Small intestine (tissue), 7 donors: ENCODE results near the gene FLT3LG. TPM values are rescaled to one million over a fixed set of nuclear protein-coding genes. Genes with fewer than 3 reads are reported as not detected.
"Not testable (repeated sequence)": the region's sequence is repeated elsewhere in the genome, so short reads cannot be mapped to it uniquely, and the experiment has no call there.

Source experiments
- DNase-seq, 2 donors: peaks; one replicate each; pipeline versions ENCODE4 v3.0.0 to v3.0.0-alpha.2; 2013
- FAIRE-seq: peaks from 2 replicates; lab custom pipeline; 2012; peaks lifted over from hg19 to GRCh38; lab: Jason Lieb, UNC
- H3K27ac ChIP-seq, 3 donors: one replicate each; pipeline ENCODE4 v1.5.1; 2013; ENCODE audit warnings: low read length in 2 of 3, mild to moderate bottlenecking in 2 of 3, control low read depth in 1 of 3, inconsistent platforms in 1 of 3, low read depth in 1 of 3, moderate library complexity in 1 of 3
- H3K27me3 ChIP-seq, 3 donors: one replicate each; pipeline ENCODE4 v1.6.1; 2013; ENCODE audit warnings: low read length in 3 of 3, inconsistent platforms in 1 of 3; ENCODE audit not compliant: control insufficient read depth in 3 of 3, insufficient read depth in 3 of 3
- H3K36me3 ChIP-seq, 3 donors: one replicate each; pipeline ENCODE4 v1.6.1; 2013; ENCODE audit warnings: low read length in 3 of 3, inconsistent platforms in 1 of 3, low read depth in 1 of 3, mild to moderate bottlenecking in 1 of 3, moderate library complexity in 1 of 3; ENCODE audit not compliant: control insufficient read depth in 3 of 3, insufficient read depth in 2 of 3
- H3K4me1 ChIP-seq, 3 donors: one replicate each; pipeline ENCODE4 v1.6.1; 2013; ENCODE audit warnings: low read length in 2 of 3, inconsistent platforms in 1 of 3, low read depth in 1 of 3, mild to moderate bottlenecking in 1 of 3, moderate library complexity in 1 of 3; ENCODE audit not compliant: control insufficient read depth in 3 of 3, insufficient read depth in 2 of 3
- H3K4me3 ChIP-seq, 3 donors: one replicate each; pipeline ENCODE4 v1.5.1; 2013; ENCODE audit warnings: low read length in 3 of 3, control low read depth in 1 of 3, inconsistent platforms in 1 of 3, low read depth in 1 of 3, mild to moderate bottlenecking in 1 of 3, moderate library complexity in 1 of 3
- H3K9me3 ChIP-seq, 2 donors: one replicate each; pipeline ENCODE4 v1.6.1; 2013; ENCODE audit warnings: low read depth in 1 of 2, low read length in 1 of 2; ENCODE audit not compliant: control insufficient read depth in 2 of 2, insufficient read depth in 1 of 2
- WGBS, 3 donors: extraction: QIAGEN DNeasy Blood & Tissue Kit; methylation state at CpG; one replicate each; pipeline ENCODE4 v1.1.7; 2013; 5-methylcytosine and 5-hydroxymethylcytosine counted together
- polyA plus RNA-seq, 4 donors: library from polyadenylated mRNA; stranded (reverse) in 3 of 4; unstranded in 1 of 4; fragments of 200-250 nt in 3 of 4; fragments of 120-200 nt in 1 of 4; gene quantifications; one replicate each; pipeline versions ENCODE4 v1.2.1 to v1.2.3, GENCODE V29; 2013
- donor health status: healthy with polysubstance abuse.
- donor health status: control.
- donor health status: control.
- donor health status: Bipolar disorder and iron deficiency.
- donor health status: healthy.

The FLT3LG gene
- polyA plus RNA-seq, 4 donors = 4.9 to 10.0 (median 8.2) TPM

GRCh38 chr19:49473501-49473867 is 531 bp upstream of the FLT3LG start:
- not testable (repeated sequence) for H3K27me3 ChIP-seq, FAIRE-seq, H3K9me3 ChIP-seq, DNase-seq
- H3K4me3 ChIP-seq = peak overlapping the region in 1 of 3 donors; percentile 73
- WGBS, 3 donors = 55 to 66% (median 56%) methylated on average over 9 of the region's 9 CpGs
- H3K4me1 ChIP-seq = peaks cover 0 to 13% (median 0%) of the 10 kb centered on the region in 3 donors
- peaks cover 0 to 26% (median 0%) of the 10 kb centered on the region in 3 donors for H3K36me3 ChIP-seq
- peak overlapping the region in 2 of 3 donors; percentile 52 to 77 for H3K27ac ChIP-seq

- H3K4me3 ChIP-seq = peak overlapping the region; percentile 38 to 73 (median 69)
- no peak for FAIRE-seq
- 6 to 12% (median 7%) methylated on average over 11 of the region's 11 CpGs for WGBS, 3 donors
These were observed 518 bp downstream of the FLT3LG start for GRCh38 chr19:49474542-49474924.

GRCh38 chr19:49475191-49475917 is 1.3 kb downstream of the FLT3LG start:
- H3K9me3 ChIP-seq = no peaks in the 10 kb centered on the region
- no peak for DNase-seq
- peaks cover 0 to 13% (median 0%) of the 10 kb centered on the region in 3 donors for H3K4me1 ChIP-seq
- H3K4me3 ChIP-seq = peak overlapping the region in 2 of 3 donors; percentile 38 to 73
- 57 to 78% (median 61%) methylated on average over 15 of the region's 15 CpGs for WGBS, 3 donors
- peaks cover 0 to 13% (median 0%) of the 10 kb centered on the region in 3 donors for H3K36me3 ChIP-seq
- no peak for FAIRE-seq
- H3K27ac ChIP-seq = peak overlapping the region; percentile 33 to 77 (median 71)
- H3K27me3 ChIP-seq = peaks cover 0 to 6% (median 0%) of the 10 kb centered on the region in 3 donors

More at GRCh38 chr19:49474542-49474924, 518 bp downstream of the FLT3LG start:
- H3K9me3 ChIP-seq = no peaks in the 10 kb centered on the region
- peaks cover 0 to 13% (median 0%) of the 10 kb centered on the region in 3 donors for H3K4me1 ChIP-seq
- H3K36me3 ChIP-seq = peaks cover 0 to 18% (median 0%) of the 10 kb centered on the region in 3 donors
- DNase-seq = no peak
- peaks cover 0 to 6% (median 0%) of the 10 kb centered on the region in 3 donors for H3K27me3 ChIP-seq
- H3K27ac ChIP-seq = peak overlapping the region; percentile 33 to 77 (median 71)

GRCh38 chr19:49475995-49476880 is 2.2 kb downstream of the FLT3LG start:
- H3K36me3 ChIP-seq = peaks cover 0 to 6% (median 0%) of the 10 kb centered on the region in 3 donors
- peaks cover 0 to 6% (median 0%) of the 10 kb centered on the region in 3 donors for H3K27me3 ChIP-seq
- DNase-seq (peak in 1 of 2 donors; percentile 74), FAIRE-seq (no peak)
- WGBS, 3 donors = 43 to 63% (median 59%) methylated on average over 27 of the region's 27 CpGs
- H3K9me3 ChIP-seq = no peaks in the 10 kb centered on the region
- H3K27ac ChIP-seq = peak overlapping the region in 2 of 3 donors; percentile 38 to 43
- peaks cover 0 to 13% (median 0%) of the 10 kb centered on the region in 3 donors for H3K4me1 ChIP-seq
- no peak overlapping the region for H3K4me3 ChIP-seq

- WGBS, 3 donors = 83 to 87% (median 85%) methylated on average over 12 to 14 of the region's 14 CpGs
- H3K27me3 ChIP-seq = no peaks in the 10 kb centered on the region
- FAIRE-seq = no peak
- DNase-seq = no peak
- no peak overlapping the region for H3K4me3 ChIP-seq
- H3K27ac ChIP-seq = no peak overlapping the region
- peaks cover 0 to 5% (median 0%) of the 10 kb centered on the region in 3 donors for H3K4me1 ChIP-seq
- H3K36me3 ChIP-seq = peaks cover 0 to 6% (median 0%) of the 10 kb centered on the region in 3 donors
- no peaks in the 10 kb centered on the region for H3K9me3 ChIP-seq
These were observed 6.1 kb downstream of the FLT3LG start for GRCh38 chr19:49479975-49480628.

GRCh38 chr19:49481020-49481683 is 7.1 kb downstream of the FLT3LG start:
- DNase-seq = no peak
- H3K36me3 ChIP-seq = peaks cover 0 to 9% (median 0%) of the 10 kb centered on the region in 3 donors
- WGBS, 3 donors = 87 to 94% (median 88%) methylated on average over 6 to 7 of the region's 7 CpGs
- peaks cover 0 to 1% (median 0%) of the 10 kb centered on the region in 3 donors for H3K4me1 ChIP-seq
- no peak for FAIRE-seq
- H3K4me3 ChIP-seq = no peak overlapping the region
- no peak overlapping the region for H3K27ac ChIP-seq
- H3K9me3 ChIP-seq = no peaks in the 10 kb centered on the region
- no peaks in the 10 kb centered on the region for H3K27me3 ChIP-seq

- no peak overlapping the region for H3K4me3 ChIP-seq
- peaks cover 0 to 30% (median 0%) of the 10 kb centered on the region in 3 donors for H3K4me1 ChIP-seq
- no peaks in the 10 kb centered on the region for H3K27me3 ChIP-seq
- no peak overlapping the region for H3K27ac ChIP-seq
- no peak for FAIRE-seq
- 91 to 92% (median 92%) methylated on average over 7 of the region's 7 CpGs for WGBS, 3 donors
- peaks cover 7 to 46% (median 12%) of the 10 kb centered on the region in 3 donors for H3K36me3 ChIP-seq
- DNase-seq = no peak
- H3K9me3 ChIP-seq = no peaks in the 10 kb centered on the region
These were observed 12.2 kb downstream of the FLT3LG start for GRCh38 chr19:49486232-49486631.
